Epithelial cell of esophagus (primary cell): ENCODE data around the gene ARID5B.

Source experiments
- DNase-seq: peaks from one replicate; pipeline ENCODE4 v3.0.0; 2010; ENCODE audit warnings: low read depth
- H3K4me3 ChIP-seq: 2 replicates; pipeline ENCODE4 v1.5.1; 2011; ENCODE audit warnings: mild to moderate bottlenecking, low read length, control low read depth
- TF ChIP-seq, protein P1 (sequence below): IDR thresholded peaks from 2 replicates; pipeline ENCODE4 v1.5.1; 2011; ENCODE audit warnings: low read depth, mild to moderate bottlenecking, low read length, control low read depth, inconsistent platforms; ENCODE audit not compliant: insufficient read depth; ENCODE audit errors: missing control alignments

ARID5B gene

DNA sequence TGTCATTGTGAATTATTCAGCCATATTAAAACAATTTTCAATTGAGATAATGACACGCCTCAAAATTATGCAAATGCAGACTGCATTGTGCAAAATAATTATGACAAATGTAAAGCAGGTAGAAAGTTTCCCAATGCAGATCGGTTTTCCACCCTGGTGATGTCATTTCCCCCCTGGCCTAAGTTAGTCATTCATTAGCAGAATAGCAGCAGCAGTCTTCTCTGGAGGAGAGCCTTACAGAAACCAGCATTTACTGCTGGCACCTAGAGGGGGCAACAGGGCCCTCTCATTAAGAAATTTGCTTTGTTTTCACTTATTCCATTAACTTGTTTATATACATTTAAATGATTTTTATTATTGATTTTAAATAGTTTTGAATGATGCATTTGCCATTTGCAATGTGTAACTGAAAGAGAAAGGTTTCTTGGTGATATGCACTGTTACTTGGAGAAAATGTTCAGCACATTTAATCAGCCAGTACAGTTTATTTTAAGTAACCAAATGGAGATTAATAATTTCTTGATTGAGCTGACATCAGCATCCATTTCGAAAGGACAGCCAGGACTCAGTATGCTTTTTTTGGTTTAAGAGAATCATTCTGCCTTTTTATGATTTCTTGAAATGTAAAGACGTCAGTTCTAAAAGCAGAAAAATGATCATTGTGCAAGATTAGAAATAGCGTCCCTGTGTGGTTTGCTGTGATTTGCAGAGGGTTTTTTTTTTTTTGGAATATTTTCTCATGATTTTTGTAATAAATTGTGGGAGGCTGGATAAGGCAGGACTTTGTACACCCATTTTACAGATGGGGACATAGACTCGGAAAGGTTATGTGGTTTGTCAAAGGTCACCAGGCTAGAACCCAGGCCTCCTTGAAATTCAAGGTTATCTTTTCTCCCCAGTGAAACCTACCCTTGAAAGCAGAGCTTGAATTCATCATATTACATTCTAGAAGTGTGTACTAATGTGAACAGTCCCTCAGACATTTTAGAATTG, 3.5 kb downstream of the ARID5B start:
- peak; percentile 97 for DNase-seq
- TF ChIP-seq, protein P1, sequence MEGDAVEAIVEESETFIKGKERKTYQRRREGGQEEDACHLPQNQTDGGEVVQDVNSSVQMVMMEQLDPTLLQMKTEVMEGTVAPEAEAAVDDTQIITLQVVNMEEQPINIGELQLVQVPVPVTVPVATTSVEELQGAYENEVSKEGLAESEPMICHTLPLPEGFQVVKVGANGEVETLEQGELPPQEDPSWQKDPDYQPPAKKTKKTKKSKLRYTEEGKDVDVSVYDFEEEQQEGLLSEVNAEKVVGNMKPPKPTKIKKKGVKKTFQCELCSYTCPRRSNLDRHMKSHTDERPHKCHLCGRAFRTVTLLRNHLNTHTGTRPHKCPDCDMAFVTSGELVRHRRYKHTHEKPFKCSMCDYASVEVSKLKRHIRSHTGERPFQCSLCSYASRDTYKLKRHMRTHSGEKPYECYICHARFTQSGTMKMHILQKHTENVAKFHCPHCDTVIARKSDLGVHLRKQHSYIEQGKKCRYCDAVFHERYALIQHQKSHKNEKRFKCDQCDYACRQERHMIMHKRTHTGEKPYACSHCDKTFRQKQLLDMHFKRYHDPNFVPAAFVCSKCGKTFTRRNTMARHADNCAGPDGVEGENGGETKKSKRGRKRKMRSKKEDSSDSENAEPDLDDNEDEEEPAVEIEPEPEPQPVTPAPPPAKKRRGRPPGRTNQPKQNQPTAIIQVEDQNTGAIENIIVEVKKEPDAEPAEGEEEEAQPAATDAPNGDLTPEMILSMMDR: peak; percentile 30
- H3K4me3 ChIP-seq: peak overlapping the region; percentile 79

GRCh38 chr10:61905837-61906561, 4.5 kb downstream of the ARID5B start:
- no peak for DNase-seq
- H3K4me3 ChIP-seq: no peak overlapping the region
- TF ChIP-seq, protein P1: no peak

GRCh38 chr10:61906562-61906901, 5.0 kb downstream of the ARID5B start:
- H3K4me3 ChIP-seq: no peak overlapping the region
- DNase-seq: no peak
- TF ChIP-seq, protein P1: no peak

GRCh38 chr10:61907011-61907410, 5.5 kb downstream of the ARID5B start:
- TF ChIP-seq, protein P1: no peak
- H3K4me3 ChIP-seq: no peak overlapping the region
- no peak for DNase-seq

- no peak for DNase-seq
- TF ChIP-seq, protein P1: no peak
Measured at GRCh38 chr10:61907587-61907986, 6.1 kb downstream of the ARID5B start.

DNA sequence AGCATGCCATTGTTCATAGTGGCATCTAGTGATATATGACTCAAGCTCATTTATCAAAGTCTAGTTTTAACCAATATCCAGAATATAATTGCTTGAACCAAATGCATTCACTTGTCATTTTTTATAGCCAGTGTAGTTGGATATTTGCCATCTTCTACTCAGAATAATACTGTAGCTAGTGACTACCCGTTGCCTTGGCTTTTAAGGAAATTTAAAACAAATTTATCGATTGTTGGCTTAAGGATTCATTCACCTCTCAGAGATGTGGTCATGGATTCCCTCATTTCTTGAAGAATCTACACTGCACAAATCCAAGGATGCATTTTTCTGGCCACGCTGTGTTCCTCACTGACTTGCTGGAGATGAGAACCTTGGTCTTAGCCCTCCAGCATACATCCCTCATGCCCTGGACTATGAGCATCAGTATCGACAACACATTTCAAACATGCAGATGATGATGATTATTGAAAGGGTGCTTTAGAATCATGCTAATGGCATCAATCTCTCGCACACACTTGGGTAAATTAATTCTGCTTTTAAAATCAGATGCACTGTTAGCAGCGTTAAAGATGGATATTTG, 8.8 kb downstream of the ARID5B start:
- TF ChIP-seq, protein P1: no peak
- H3K4me3 ChIP-seq: no peak overlapping the region
- DNase-seq: no peak

More at GRCh38 chr10:61907587-61907986, 6.1 kb downstream of the ARID5B start:
- H3K4me3 ChIP-seq: no peak overlapping the region
